ENCODE data around the gene GCNA. TPM values are rescaled to one million over a fixed set of nuclear protein-coding genes. Genes with fewer than 3 reads are reported as not detected.

The GCNA gene
- total and polyA plus RNA-seq, 10 of the 15 experiments (the other 5 are each of a cell fraction or from before 2014, with no cell fraction given), result 0.37 to 1.6 (median 0.90) TPM

GRCh38 chrX:71625471-71625870 lies 47.2 kb downstream of the GCNA start:
- TF ChIP-seq NR2C1 (IDR thresholded peaks at IDR 0.05) (no peak), EZH2 (IDR thresholded peaks at IDR 0.05; ENCODE audit: borderline replicate concordance, control insufficient read depth, low read depth, low read length) (no peak), RFX5 (IDR thresholded peaks at IDR 0.05; ENCODE audit: low read depth, low read length) (no peak), IKZF2 (IDR thresholded peaks at IDR 0.05) (no peak), ESRRA (IDR thresholded peaks at IDR 0.05; ENCODE audit: low read length) (no peak), BRCA1 (IDR thresholded peaks at IDR 0.05; ENCODE audit: low read depth, low read length) (no peak)
- Histone ChIP-seq H4K20me1 (ENCODE audit: control insufficient read depth, insufficient read depth) (no peaks in the 10 kb centered on the region), H3K27me3 (replicated peaks in 1 of 2; ENCODE audit: control insufficient read depth in 2 of 2, insufficient read depth in 2 of 2, low read length in 1 of 2) (no peaks in the 10 kb centered on the region), H3K9me3 (replicated peaks; ENCODE audit: control insufficient read depth, insufficient read depth, low read length) (no peaks in the 10 kb centered on the region; the same call in 1 of the 3 replicates), H2AFZ (ENCODE audit: control insufficient read depth, low read depth, low read length) (no peak overlapping the region), H3K4me2 (ENCODE audit: control insufficient read depth, insufficient read depth) (no peak overlapping the region), H3K9ac (ENCODE audit: control insufficient read depth, insufficient read depth, low read length) (no peak overlapping the region), H3K4me3 (no peak overlapping the region), H3K36me3 (ENCODE audit: control insufficient read depth in 2 of 2, insufficient read depth in 2 of 2, low read length in 1 of 2) (no peaks in the 10 kb centered on the region), H3K4me1 (ENCODE audit: control insufficient read depth, insufficient read depth, low read length) (peaks cover 58% of the 10 kb centered on the region), H3K27ac (ENCODE audit: control insufficient read depth, insufficient read depth) (no peak overlapping the region), H3K79me2 (ENCODE audit: control insufficient read depth, insufficient read depth, low read length) (no peaks in the 10 kb centered on the region)
- no peak for FAIRE-seq
- POLR2A ChIA-PET, result interaction anchor here (1.5 to 1.6 kb wide), 2 partner anchors 9 to 11 kb away, joined by 4 read pairs; no protein-coding TSS in a partner anchor
- no peak for DNase-seq (ENCODE audit: low read depth, low spot score)
- in situ Hi-C loops (cut with MboI) (no loop called here), intact Hi-C loops (cut with micrococcal nuclease; ENCODE audit: unreplicated experiment) (no loop called here)
- RAD21 ChIA-PET (ENCODE audit: unreplicated experiment), result interaction anchor here (1.0 to 6.6 kb wide), 2 partner anchors 12 to 443 kb away, joined by 3 to 44 read pairs; no protein-coding TSS in a partner anchor
- no TSS peak for BruUV-seq (replicated peaks)
- CTCF ChIA-PET, result interaction anchor here (1.2 kb wide), 1 partner anchor 9 kb away, joined by 3 read pairs; no protein-coding TSS in a partner anchor
- 66% methylated on average over 5 of the region's 5 CpGs for WGBS (ENCODE audit: insufficient coverage, insufficient replicate concordance, low lambda C conversion rate, missing lambda C conversion rate)
- no peak for ATAC-seq
- SMC1A ChIA-PET (ENCODE audit: uncharacterized antibody, unreplicated experiment), result interaction anchor here (9.3 kb wide), 1 partner anchor 10 kb away, joined by 119 read pairs; no protein-coding TSS in a partner anchor

- in situ Hi-C loops (cut with MboI), result no loop called here
- Histone ChIP-seq H3K9ac (ENCODE audit: control insufficient read depth, insufficient read depth, low read length) (no peak overlapping the region), H3K27me3 (replicated peaks in 1 of 2; ENCODE audit: control insufficient read depth in 2 of 2, insufficient read depth in 2 of 2, low read length in 1 of 2) (no peaks in the 10 kb centered on the region), H3K79me2 (ENCODE audit: control insufficient read depth, insufficient read depth, low read length) (no peaks in the 10 kb centered on the region), H3K4me2 (ENCODE audit: control insufficient read depth, insufficient read depth) (no peak overlapping the region), H2AFZ (ENCODE audit: control insufficient read depth, low read depth, low read length) (no peak overlapping the region), H3K27ac (ENCODE audit: control insufficient read depth, insufficient read depth) (no peak overlapping the region), H4K20me1 (ENCODE audit: control insufficient read depth, insufficient read depth) (no peaks in the 10 kb centered on the region), H3K4me1 (ENCODE audit: control insufficient read depth, insufficient read depth, low read length) (peaks cover 52% of the 10 kb centered on the region), H3K36me3 (ENCODE audit: control insufficient read depth in 2 of 2, insufficient read depth in 2 of 2, low read length in 1 of 2) (no peaks in the 10 kb centered on the region), H3K9me3 (replicated peaks; ENCODE audit: control insufficient read depth, insufficient read depth, low read length) (no peaks in the 10 kb centered on the region; the same call in 2 of the 3 replicates), H3K4me3 (no peak overlapping the region)
- intact Hi-C loops (cut with micrococcal nuclease; ENCODE audit: unreplicated experiment), result no loop called here
- 53% methylated on average over 6 of the region's 6 CpGs for WGBS (ENCODE audit: insufficient coverage, insufficient replicate concordance, low lambda C conversion rate, missing lambda C conversion rate)
- FAIRE-seq (no peak), ATAC-seq (no peak), DNase-seq (ENCODE audit: low read depth, low spot score) (no peak)
- POLR2A ChIA-PET, result interaction anchor here (0.5 kb wide), 1 partner anchor 98 kb away, joined by 3 read pairs; no protein-coding TSS in a partner anchor
- CTCF ChIA-PET, result interaction anchor here (1.2 kb wide), 1 partner anchor 8 kb away, joined by 3 read pairs; no protein-coding TSS in a partner anchor
- SMC1A ChIA-PET (ENCODE audit: uncharacterized antibody, unreplicated experiment), result no interaction called here
- RAD21 ChIA-PET (ENCODE audit: unreplicated experiment), result interaction anchor here (1.0 to 6.6 kb wide), 2 partner anchors 11 to 445 kb away, joined by 3 to 44 read pairs; no protein-coding TSS in a partner anchor
- no peak for TF ChIP-seq RB1 (IDR thresholded peaks at IDR 0.05; ENCODE audit: borderline replicate concordance)
- TF ChIP-seq, protein P1, sequence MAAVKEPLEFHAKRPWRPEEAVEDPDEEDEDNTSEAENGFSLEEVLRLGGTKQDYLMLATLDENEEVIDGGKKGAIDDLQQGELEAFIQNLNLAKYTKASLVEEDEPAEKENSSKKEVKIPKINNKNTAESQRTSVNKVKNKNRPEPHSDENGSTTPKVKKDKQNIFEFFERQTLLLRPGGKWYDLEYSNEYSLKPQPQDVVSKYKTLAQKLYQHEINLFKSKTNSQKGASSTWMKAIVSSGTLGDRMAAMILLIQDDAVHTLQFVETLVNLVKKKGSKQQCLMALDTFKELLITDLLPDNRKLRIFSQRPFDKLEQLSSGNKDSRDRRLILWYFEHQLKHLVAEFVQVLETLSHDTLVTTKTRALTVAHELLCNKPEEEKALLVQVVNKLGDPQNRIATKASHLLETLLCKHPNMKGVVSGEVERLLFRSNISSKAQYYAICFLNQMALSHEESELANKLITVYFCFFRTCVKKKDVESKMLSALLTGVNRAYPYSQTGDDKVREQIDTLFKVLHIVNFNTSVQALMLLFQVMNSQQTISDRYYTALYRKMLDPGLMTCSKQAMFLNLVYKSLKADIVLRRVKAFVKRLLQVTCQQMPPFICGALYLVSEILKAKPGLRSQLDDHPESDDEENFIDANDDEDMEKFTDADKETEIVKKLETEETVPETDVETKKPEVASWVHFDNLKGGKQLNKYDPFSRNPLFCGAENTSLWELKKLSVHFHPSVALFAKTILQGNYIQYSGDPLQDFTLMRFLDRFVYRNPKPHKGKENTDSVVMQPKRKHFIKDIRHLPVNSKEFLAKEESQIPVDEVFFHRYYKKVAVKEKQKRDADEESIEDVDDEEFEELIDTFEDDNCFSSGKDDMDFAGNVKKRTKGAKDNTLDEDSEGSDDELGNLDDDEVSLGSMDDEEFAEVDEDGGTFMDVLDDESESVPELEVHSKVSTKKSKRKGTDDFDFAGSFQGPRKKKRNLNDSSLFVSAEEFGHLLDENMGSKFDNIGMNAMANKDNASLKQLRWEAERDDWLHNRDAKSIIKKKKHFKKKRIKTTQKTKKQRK (IDR thresholded peaks at IDR 0.05; ENCODE audit: low read depth, low read length), result no peak
- no peak for TF ChIP-seq HSF1 (IDR thresholded peaks at IDR 0.05; ENCODE audit: low read depth, low read length)
- TF ChIP-seq MYC (IDR thresholded peaks at IDR 0.05; ENCODE audit: insufficient read depth, insufficient read length, insufficient replicate concordance, low read length, severe bottlenecking), result no peak
- no peak for TF ChIP-seq RCOR1 (conservative IDR thresholded peaks at IDR 0.05; ENCODE audit: low read depth, low read length)
- TF ChIP-seq HDGF (IDR thresholded peaks at IDR 0.05), result no peak
- no TSS peak for BruUV-seq (replicated peaks)
Observed at GRCh38 chrX:71626576-71626975, 48.3 kb downstream of the GCNA start.
